Stimulated activated naive CD8-positive, alpha-beta T cell treated with anti-CD3 and anti-CD28 coated beads, Interleukin-15, amount 100 ng/mL, for 72 hours (primary cell): ENCODE data around the gene PDAP1.
A peak's percentile ranks its signal among the peaks of the same experiment; 100 is the strongest.

Source experiments
- ATAC-seq: fragments of 150-1000 bp; cut with Tn5 transposase; 2 replicates; pipeline ENCODE4 v1.10.0; 2021; ENCODE audit warnings: mild to moderate bottlenecking, moderate library complexity
- DNase-seq, 2 donors: peaks; one replicate each; pipeline ENCODE4 v3.0.0; 2021 to 2022
- H3K27ac Mint-ChIP-seq, 2 donors: one replicate each; pipeline ENCODE4 v1.8.0; 2022; ENCODE audit warnings: mild to moderate bottlenecking in 2 of 2, mixed read lengths in 2 of 2, moderate library complexity in 2 of 2
- H3K27me3 Mint-ChIP-seq: one replicate; pipeline ENCODE4 v1.8.0; 2022; ENCODE audit warnings: mixed read lengths
- H3K4me1 Mint-ChIP-seq: one replicate; pipeline ENCODE4 v1.8.0; 2022; ENCODE audit warnings: mild to moderate bottlenecking, mixed read lengths
- H3K4me3 Mint-ChIP-seq, 2 donors: one replicate each; pipeline ENCODE4 v1.8.0; 2022; ENCODE audit warnings: mild to moderate bottlenecking in 2 of 2, mixed read lengths in 2 of 2, moderate library complexity in 1 of 2
- H3K9me3 Mint-ChIP-seq, 2 donors: one replicate each; pipeline ENCODE4 v1.8.0; 2022; ENCODE audit warnings: mixed read lengths in 2 of 2

The PDAP1 gene

GRCh38 chr7:99409192-99409572 lies 785 bp upstream of the PDAP1 start:
- H3K4me1 Mint-ChIP-seq, result peaks cover 44% of the 10 kb centered on the region
- peak overlapping the region; percentile 96 to 100 for H3K27ac Mint-ChIP-seq

GRCh38 chr7:99407872-99408378 lies 472 bp downstream of the PDAP1 start:
- Mint-ChIP-seq H3K27ac (peak overlapping the region; percentile 96 to 100), H3K9me3 (no peaks in the 10 kb centered on the region), H3K4me3 (peak overlapping the region; percentile 89 to 90), H3K27me3 (no peaks in the 10 kb centered on the region), H3K4me1 (peaks cover 46% of the 10 kb centered on the region)
- ATAC-seq (peak; percentile 25), DNase-seq (no peak)

More at GRCh38 chr7:99409192-99409572, 785 bp upstream of the PDAP1 start:
- Mint-ChIP-seq H3K27me3 (no peaks in the 10 kb centered on the region), H3K9me3 (no peaks in the 10 kb centered on the region), H3K4me3 (peak overlapping the region; percentile 89 to 90)
- ATAC-seq, result peak; percentile 29
- no peak for DNase-seq

DNA sequence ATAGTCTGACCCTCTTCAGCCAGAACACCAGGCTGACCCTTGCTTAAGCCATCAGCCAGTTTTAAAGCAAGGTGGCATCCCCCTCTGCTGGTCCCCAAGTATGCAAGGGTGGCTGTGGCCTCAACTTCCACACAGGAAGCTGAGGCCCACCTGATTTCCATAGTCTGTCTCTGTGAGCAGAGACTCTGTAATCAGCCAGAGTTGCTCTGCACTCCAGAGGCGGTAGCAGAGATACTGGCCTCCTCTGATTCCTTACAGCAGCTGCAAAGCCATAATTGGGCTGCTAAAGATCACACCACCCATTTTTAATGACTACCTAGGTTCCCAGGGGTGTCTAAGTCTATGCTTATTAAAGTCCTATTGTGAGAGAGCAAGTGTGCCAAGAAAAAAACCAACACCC lies 1.8 kb downstream of the PDAP1 start:
- no peaks in the 10 kb centered on the region for H3K9me3 Mint-ChIP-seq
- H3K4me3 Mint-ChIP-seq, result peak overlapping the region; percentile 89 to 90
- no peak for ATAC-seq
- peaks cover 44% of the 10 kb centered on the region for H3K4me1 Mint-ChIP-seq
- DNase-seq, result no peak
- H3K27ac Mint-ChIP-seq, result peak overlapping the region in 1 of 2 donors; percentile 96
- H3K27me3 Mint-ChIP-seq, result no peaks in the 10 kb centered on the region

GRCh38 chr7:99404977-99405320 lies 3.4 kb downstream of the PDAP1 start:
- no peak for DNase-seq
- peaks cover 43% of the 10 kb centered on the region for H3K4me1 Mint-ChIP-seq
- H3K4me3 Mint-ChIP-seq, result no peak overlapping the region
- no peaks in the 10 kb centered on the region for H3K27me3 Mint-ChIP-seq
- H3K27ac Mint-ChIP-seq, result peak overlapping the region in 1 of 2 donors; percentile 29
- ATAC-seq, result no peak
- H3K9me3 Mint-ChIP-seq, result no peaks in the 10 kb centered on the region

GRCh38 chr7:99404235-99404976 lies 4.0 kb downstream of the PDAP1 start:
- peak overlapping the region in 1 of 2 donors; percentile 9 for H3K4me3 Mint-ChIP-seq
- no peaks in the 10 kb centered on the region for H3K27me3 Mint-ChIP-seq
- H3K4me1 Mint-ChIP-seq, result peaks cover 41% of the 10 kb centered on the region
- H3K27ac Mint-ChIP-seq, result peak overlapping the region; percentile 48 to 49
- no peak for DNase-seq
- no peaks in the 10 kb centered on the region for H3K9me3 Mint-ChIP-seq
- no peak for ATAC-seq

DNA sequence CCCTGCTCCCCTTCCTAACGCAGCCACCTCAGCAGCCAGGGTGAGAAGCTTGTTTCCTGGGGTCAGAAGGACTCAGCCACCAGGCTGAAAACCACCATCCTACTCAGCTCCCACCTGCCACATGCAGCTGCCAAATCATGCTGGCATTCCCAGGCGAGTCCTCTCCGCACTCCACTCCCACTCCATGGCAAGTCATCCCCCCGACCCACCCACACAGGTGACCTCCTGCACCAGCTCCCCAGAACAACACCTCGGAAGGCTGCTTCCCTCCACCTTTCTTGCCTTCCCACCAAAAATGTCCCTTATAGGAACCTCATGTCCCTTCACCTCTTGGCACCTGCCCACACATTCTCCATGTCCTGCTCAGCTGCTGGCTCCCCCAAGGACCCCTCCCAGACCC lies 4.6 kb downstream of the PDAP1 start:
- H3K4me1 Mint-ChIP-seq, result peaks cover 44% of the 10 kb centered on the region
- H3K9me3 Mint-ChIP-seq, result no peaks in the 10 kb centered on the region
- H3K4me3 Mint-ChIP-seq, result no peak overlapping the region
- H3K27me3 Mint-ChIP-seq, result no peaks in the 10 kb centered on the region
- no peak for DNase-seq
- peak overlapping the region; percentile 48 to 49 for H3K27ac Mint-ChIP-seq
- no peak for ATAC-seq

GRCh38 chr7:99402854-99403253 lies 5.5 kb downstream of the PDAP1 start:
- Mint-ChIP-seq H3K9me3 (no peaks in the 10 kb centered on the region), H3K4me1 (peaks cover 52% of the 10 kb centered on the region), H3K4me3 (no peak overlapping the region), H3K27ac (peak overlapping the region in 1 of 2 donors; percentile 6), H3K27me3 (no peaks in the 10 kb centered on the region)
- ATAC-seq (no peak), DNase-seq (no peak)

DNA sequence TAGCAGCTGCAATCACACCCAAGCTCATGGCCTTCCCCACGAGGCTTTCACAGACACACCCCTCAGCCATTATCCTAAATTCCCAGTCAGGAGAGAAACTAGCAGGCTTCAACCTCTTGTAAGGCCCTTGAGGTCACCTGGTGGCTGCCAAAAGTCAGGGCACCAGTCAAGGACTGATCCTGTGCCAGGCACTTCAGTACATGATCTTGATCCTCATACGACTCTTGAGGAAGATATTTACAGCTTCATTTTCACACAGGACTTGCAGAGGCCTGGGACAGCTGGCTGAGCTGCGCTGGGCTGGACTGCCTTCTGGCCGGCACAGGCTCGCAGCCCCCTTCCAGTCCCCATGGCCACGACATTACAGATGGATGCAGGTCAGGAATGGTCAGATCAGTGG lies 8.8 kb downstream of the PDAP1 start:
- Mint-ChIP-seq H3K27ac (peak overlapping the region in 1 of 2 donors; percentile 51), H3K27me3 (no peaks in the 10 kb centered on the region), H3K4me1 (peaks cover 49% of the 10 kb centered on the region)

GRCh38 chr7:99398891-99399445 lies 9.4 kb downstream of the PDAP1 start:
- Mint-ChIP-seq H3K4me1 (peaks cover 49% of the 10 kb centered on the region), H3K27me3 (no peaks in the 10 kb centered on the region)
- ATAC-seq, result peak; percentile 16

More for the DNA sequence above, 8.8 kb downstream of the PDAP1 start:
- H3K9me3 Mint-ChIP-seq, result no peaks in the 10 kb centered on the region
- peak; percentile 8 for ATAC-seq
- no peak for DNase-seq
- no peak overlapping the region for H3K4me3 Mint-ChIP-seq

DNA sequence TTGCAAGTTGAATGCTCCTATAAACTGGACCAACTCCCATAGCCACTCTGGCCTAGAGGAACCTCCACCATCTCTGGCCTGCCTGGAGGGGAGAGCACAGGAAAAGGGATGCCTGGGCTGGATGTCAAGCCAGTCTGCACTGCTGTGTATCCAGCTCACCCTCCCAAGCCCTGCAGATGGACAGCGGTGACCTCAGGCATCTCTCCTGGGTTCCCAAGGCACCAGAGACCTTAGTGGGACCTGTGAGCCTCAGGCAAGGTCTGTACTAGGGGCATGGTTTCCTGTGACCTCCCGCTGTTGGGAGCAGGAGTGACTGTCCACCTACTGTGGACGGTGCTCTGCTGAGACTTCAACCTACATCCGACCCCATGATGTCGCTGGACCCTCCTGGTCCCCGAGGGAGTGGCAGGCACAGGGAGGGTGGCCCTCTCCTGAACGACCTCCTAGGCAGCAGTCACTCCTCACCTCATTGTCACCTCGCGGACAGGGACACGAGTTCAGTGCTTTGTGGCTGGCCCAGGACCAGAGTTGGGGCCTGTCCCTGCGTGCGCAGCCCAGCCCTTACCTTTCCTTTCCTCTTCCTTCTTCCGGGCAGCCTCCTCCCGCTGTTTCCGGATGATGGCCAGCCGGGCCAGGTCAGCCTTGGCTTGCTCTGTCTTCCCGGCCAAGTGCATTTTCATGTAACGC lies 11.0 kb downstream of the PDAP1 start:
- no peak overlapping the region for H3K4me3 Mint-ChIP-seq
- H3K27me3 Mint-ChIP-seq, result no peaks in the 10 kb centered on the region
- no peak for DNase-seq
- peak overlapping the region; percentile 5 to 88 for H3K27ac Mint-ChIP-seq
- peaks cover 59% of the 10 kb centered on the region for H3K4me1 Mint-ChIP-seq
- ATAC-seq, result no peak
- H3K9me3 Mint-ChIP-seq, result no peaks in the 10 kb centered on the region

More at GRCh38 chr7:99398891-99399445, 9.4 kb downstream of the PDAP1 start:
- no peak for DNase-seq
- Mint-ChIP-seq H3K4me3 (no peak overlapping the region), H3K9me3 (no peaks in the 10 kb centered on the region), H3K27ac (peak overlapping the region; percentile 51 to 79)

DNA sequence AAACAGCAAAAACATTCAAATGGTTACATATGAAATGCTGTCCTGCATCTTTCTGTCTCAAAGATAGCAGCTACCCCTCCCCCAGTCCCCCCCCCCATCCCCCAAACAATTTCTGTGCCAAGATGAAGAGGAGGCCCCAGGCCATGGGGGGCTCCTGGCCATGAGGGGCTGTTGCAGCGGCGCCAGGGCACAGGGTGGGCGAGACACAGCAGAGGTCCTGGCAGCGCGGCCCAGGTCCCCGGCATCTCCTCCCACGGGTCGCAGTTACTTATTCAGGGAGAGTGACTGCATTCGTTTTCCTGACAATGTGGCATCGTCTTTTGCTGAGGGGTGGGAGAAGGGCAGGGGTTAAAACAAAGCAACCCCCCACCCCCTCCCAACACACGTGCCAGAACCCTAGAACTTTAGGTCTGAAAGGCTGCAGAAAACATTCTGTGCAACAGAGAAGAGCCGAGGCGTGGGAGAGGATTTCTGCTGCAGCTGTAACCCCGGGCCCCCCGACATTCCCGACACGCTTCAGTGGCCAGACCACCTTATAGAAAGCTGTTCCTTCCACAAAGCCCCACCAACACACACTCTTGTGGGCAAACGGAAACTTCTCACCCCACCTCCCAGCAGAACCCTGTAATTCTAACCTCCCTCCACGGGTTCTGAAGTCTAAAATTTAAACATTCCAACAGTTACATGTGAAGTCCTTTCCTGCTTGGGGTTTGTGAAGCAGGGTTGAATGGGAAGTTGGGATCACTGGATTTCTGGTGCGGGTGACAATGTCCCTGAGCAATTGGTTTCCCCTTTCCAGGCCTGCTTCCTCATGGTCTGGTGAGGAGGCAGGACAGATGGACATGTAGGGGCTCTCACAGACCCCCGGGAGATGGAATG lies 11.7 kb downstream of the PDAP1 start:
- no peak for DNase-seq
- Mint-ChIP-seq H3K27ac (peak overlapping the region; percentile 61 to 78), H3K9me3 (no peaks in the 10 kb centered on the region), H3K4me3 (no peak overlapping the region), H3K4me1 (peaks cover 67% of the 10 kb centered on the region), H3K27me3 (no peaks in the 10 kb centered on the region)
- ATAC-seq, result no peak

- no peaks in the 10 kb centered on the region for H3K9me3 Mint-ChIP-seq
- H3K27me3 Mint-ChIP-seq, result no peaks in the 10 kb centered on the region
- no peak overlapping the region for H3K4me3 Mint-ChIP-seq
- no peak for ATAC-seq
- no peak for DNase-seq
- peak overlapping the region; percentile 57 to 65 for H3K27ac Mint-ChIP-seq
- peaks cover 69% of the 10 kb centered on the region for H3K4me1 Mint-ChIP-seq
Observed at GRCh38 chr7:99395616-99396327, 12.6 kb downstream of the PDAP1 start.

GRCh38 chr7:99394188-99394502 lies 14.3 kb downstream of the PDAP1 start:
- H3K27me3 Mint-ChIP-seq, result no peaks in the 10 kb centered on the region
- H3K9me3 Mint-ChIP-seq, result no peaks in the 10 kb centered on the region
- ATAC-seq, result no peak
- no peak for DNase-seq
- H3K4me1 Mint-ChIP-seq, result peaks cover 65% of the 10 kb centered on the region
- H3K27ac Mint-ChIP-seq, result peak overlapping the region in 1 of 2 donors; percentile 82
- peak overlapping the region in 1 of 2 donors; percentile 86 for H3K4me3 Mint-ChIP-seq

DNA sequence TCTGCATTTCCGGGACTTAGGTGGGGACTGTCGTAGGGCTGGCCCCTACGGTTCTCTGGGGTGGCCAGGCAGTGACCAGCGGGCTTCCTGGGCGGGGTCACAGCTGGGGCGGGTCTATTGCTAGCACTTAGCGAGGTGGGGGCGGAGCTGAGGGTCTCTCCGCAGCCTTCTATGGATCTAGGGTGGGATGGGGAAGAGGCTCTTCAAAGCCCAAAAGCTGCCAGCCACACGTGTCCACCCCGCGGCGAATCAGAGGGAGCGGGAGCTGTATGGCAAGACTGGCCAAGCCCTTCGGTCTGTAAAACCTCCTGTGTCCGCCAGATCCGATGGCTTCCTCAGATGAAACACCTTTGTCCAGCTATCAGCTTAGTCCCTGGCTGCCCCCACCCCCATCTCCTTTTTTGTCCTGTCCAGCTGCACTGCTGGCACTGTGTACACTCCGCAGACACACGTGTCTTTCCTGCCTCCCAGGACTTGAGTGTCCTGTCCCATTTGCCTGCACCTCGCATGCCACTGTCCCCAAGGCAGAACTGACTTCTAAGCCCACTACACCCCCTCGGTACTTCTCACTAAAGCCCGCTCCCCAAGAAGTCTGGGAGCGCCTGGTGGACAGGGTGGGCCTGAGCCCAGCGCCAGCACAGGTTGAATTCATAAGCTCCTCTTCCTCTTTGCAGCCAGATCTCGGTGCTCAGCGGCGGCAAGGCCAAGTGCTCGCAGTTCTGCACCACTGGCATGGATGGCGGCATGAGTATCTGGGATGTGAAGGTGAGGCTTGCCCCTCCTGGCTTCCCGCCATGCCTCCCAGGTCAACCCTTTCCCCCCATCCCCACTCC lies 14.8 kb downstream of the PDAP1 start:
- Mint-ChIP-seq H3K9me3 (no peaks in the 10 kb centered on the region), H3K4me3 (peak overlapping the region; percentile 61 to 86)
- no peak for ATAC-seq

More for the DNA sequence above, 14.8 kb downstream of the PDAP1 start:
- H3K27me3 Mint-ChIP-seq, result no peaks in the 10 kb centered on the region
- peak overlapping the region; percentile 77 to 89 for H3K27ac Mint-ChIP-seq
- no peak for DNase-seq
- peaks cover 60% of the 10 kb centered on the region for H3K4me1 Mint-ChIP-seq
